Limb (tissue), 2 donors: ENCODE data around the gene SERPINC1.
"Not testable (repeated sequence)": the region's sequence is repeated elsewhere in the genome, so short reads cannot be mapped to it uniquely, and the experiment has no call there.

Experiments used
- DNase-seq, 2 donors: peaks; one replicate each; pipeline ENCODE4 v3.0.0-alpha.2; 2016; ENCODE audit errors: extremely low spot score in 2 of 2

The SERPINC1 gene

GRCh38 chr1:173863224-173864161, 53.6 kb downstream of the SERPINC1 start:
- no peak for DNase-seq

GRCh38 chr1:173862769-173863223, 54.3 kb downstream of the SERPINC1 start:
- no peak for DNase-seq

GRCh38 chr1:173862146-173862768, 54.9 kb downstream of the SERPINC1 start:
- not testable (repeated sequence) for DNase-seq

- DNase-seq: no peak
Observed at GRCh38 chr1:173861731-173862145, 55.4 kb downstream of the SERPINC1 start.

GRCh38 chr1:173860065-173860464, 57.1 kb downstream of the SERPINC1 start:
- DNase-seq: no peak

- DNase-seq: not testable (repeated sequence)
Observed at GRCh38 chr1:173859547-173859946, 57.6 kb downstream of the SERPINC1 start.

GRCh38 chr1:173857363-173857917, 59.7 kb downstream of the SERPINC1 start:
- DNase-seq: no peak

- no peak for DNase-seq
Observed at GRCh38 chr1:173856903-173857302, 60.2 kb downstream of the SERPINC1 start.

- DNase-seq: no peak
Observed at GRCh38 chr1:173856014-173856413, 61.1 kb downstream of the SERPINC1 start.
